Natural killer cell (primary cell): ENCODE data around the gene RIMBP3B. TPM values are rescaled to one million over a fixed set of nuclear protein-coding genes. Genes with fewer than 3 reads are reported as not detected.
"Not testable (repeated sequence)": the region's sequence is repeated elsewhere in the genome, so short reads cannot be mapped to it uniquely, and the experiment has no call there.

Source experiments
- ATAC-seq, 3 donors: fragments of 150-1000 bp in 2 of 3; fragments of 200-7000 bp in 1 of 3; cut with Tn5 transposase; 1 replicate in 1 of 3; 2 replicates in 2 of 3; pipeline ENCODE4 v1.10.0; 2021; ENCODE audit warnings: mild to moderate bottlenecking in 2 of 3, moderate library complexity in 2 of 3
- DNase-seq, 2 donors: peaks; one replicate each; pipeline versions ENCODE4 v3.0.0 to v3.0.0-alpha.2; 2013 to 2021; ENCODE audit warnings: mixed read lengths in 1 of 2
- H3K27ac ChIP-seq: one replicate; pipeline ENCODE4 v1.5.1; 2013; ENCODE audit warnings: mild to moderate bottlenecking, low read length
- H3K27me3 ChIP-seq: one replicate; pipeline ENCODE4 v1.6.1; 2013; ENCODE audit warnings: low read length; ENCODE audit not compliant: control insufficient read depth, insufficient read depth
- H3K36me3 ChIP-seq: one replicate; pipeline ENCODE4 v1.6.1; 2013; ENCODE audit warnings: low read length; ENCODE audit not compliant: control insufficient read depth, insufficient read depth
- H3K4me1 ChIP-seq: one replicate; pipeline ENCODE4 v1.6.1; 2013; ENCODE audit warnings: low read length; ENCODE audit not compliant: control insufficient read depth, insufficient read depth
- H3K4me3 ChIP-seq: one replicate; pipeline ENCODE4 v1.5.1; 2013; ENCODE audit warnings: low read length
- H3K9me3 ChIP-seq: one replicate; pipeline ENCODE4 v1.6.1; 2013; ENCODE audit warnings: low read length; ENCODE audit not compliant: control insufficient read depth, insufficient read depth
- H3K27ac Mint-ChIP-seq, 2 donors: one replicate each; pipeline ENCODE4 v1.8.0; 2022; ENCODE audit warnings: mild to moderate bottlenecking in 2 of 2, mixed read lengths in 2 of 2, moderate library complexity in 1 of 2
- H3K27me3 Mint-ChIP-seq, 2 donors: one replicate each; pipeline ENCODE4 v1.8.0; 2022; ENCODE audit warnings: low read depth in 2 of 2, mixed read lengths in 2 of 2
- H3K36me3 Mint-ChIP-seq: one replicate; pipeline ENCODE4 v1.8.0; 2022; ENCODE audit warnings: mixed read lengths
- H3K4me1 Mint-ChIP-seq, 2 donors: one replicate each; pipeline ENCODE4 v1.8.0; 2022; ENCODE audit warnings: mixed read lengths in 2 of 2
- H3K4me3 Mint-ChIP-seq: one replicate; pipeline ENCODE4 v1.8.0; 2022; ENCODE audit warnings: mild to moderate bottlenecking, moderate library complexity, mixed read lengths
- H3K9me3 Mint-ChIP-seq, 2 donors: one replicate each; pipeline ENCODE4 v1.8.0; 2022; ENCODE audit warnings: mixed read lengths in 2 of 2
- WGBS: methylation state at CpG from one replicate; pipeline ENCODE4 v1.1.7; 2013; ENCODE audit warnings: missing lambda C conversion rate; ENCODE audit not compliant: insufficient coverage; 5-methylcytosine and 5-hydroxymethylcytosine counted together
- intact Hi-C: fragments of 100-400 bp; cut with micrococcal nuclease; formaldehyde crosslinking; loops from one replicate; pipeline ENCODE4 v1.14.2; 2022
- total RNA-seq, 4 donors: library from RNA; stranded (reverse); fragments of 120-200 nt in 1 of 4; gene quantifications; one replicate each; pipeline versions ENCODE4 v1.2.3 to v1.2.4, GENCODE V29; 2013 to 2022

Gene RIMBP3B
- total RNA-seq, 3 donors from 2014 or later (not counting 1 experiment from before 2014, with no cell fraction given), result 0.14 to 0.70 TPM; not detected in 1

- H3K27ac Mint-ChIP-seq, H3K4me3 ChIP-seq, H3K27ac ChIP-seq, H3K27me3 Mint-ChIP-seq, H3K4me3 Mint-ChIP-seq, H3K9me3 Mint-ChIP-seq, H3K36me3 ChIP-seq, H3K27me3 ChIP-seq, intact Hi-C loops, H3K4me1 ChIP-seq, ATAC-seq, H3K4me1 Mint-ChIP-seq, DNase-seq, H3K36me3 Mint-ChIP-seq, H3K9me3 ChIP-seq: not testable (repeated sequence)
- no CpG with 5 or more reads among the region's 21 CpGs for WGBS
Measured at GRCh38 chr22:21401197-21401969, 17.8 kb downstream of the RIMBP3B start.

- H3K4me1 ChIP-seq, H3K27ac ChIP-seq, H3K4me3 Mint-ChIP-seq, H3K27me3 ChIP-seq, H3K36me3 Mint-ChIP-seq, H3K4me3 ChIP-seq, DNase-seq, H3K9me3 ChIP-seq, intact Hi-C loops, H3K27ac Mint-ChIP-seq, ATAC-seq, H3K4me1 Mint-ChIP-seq, H3K9me3 Mint-ChIP-seq, H3K27me3 Mint-ChIP-seq, H3K36me3 ChIP-seq: not testable (repeated sequence)
- no CpG with 5 or more reads among the region's 5 CpGs for WGBS
Measured at GRCh38 chr22:21402763-21403314, 19.3 kb downstream of the RIMBP3B start.

- H3K27ac Mint-ChIP-seq, result not testable (repeated sequence)
Measured at GRCh38 chr22:21407139-21407538, 23.6 kb downstream of the RIMBP3B start.

GRCh38 chr22:21407792-21408191 lies 24.2 kb downstream of the RIMBP3B start:
- H3K4me1 ChIP-seq, H3K4me3 Mint-ChIP-seq, ATAC-seq, DNase-seq, H3K36me3 ChIP-seq, intact Hi-C loops, H3K27me3 ChIP-seq, H3K27me3 Mint-ChIP-seq, H3K27ac ChIP-seq, H3K9me3 Mint-ChIP-seq, H3K9me3 ChIP-seq, H3K4me1 Mint-ChIP-seq, H3K4me3 ChIP-seq, H3K27ac Mint-ChIP-seq, H3K36me3 Mint-ChIP-seq: not testable (repeated sequence)
- no CpG with 5 or more reads among the region's 4 CpGs for WGBS

More at GRCh38 chr22:21407139-21407538, 23.6 kb downstream of the RIMBP3B start:
- H3K27ac ChIP-seq, H3K27me3 Mint-ChIP-seq, H3K4me1 Mint-ChIP-seq, H3K4me3 ChIP-seq, DNase-seq, H3K36me3 ChIP-seq, H3K9me3 Mint-ChIP-seq, intact Hi-C loops, H3K27me3 ChIP-seq, H3K4me3 Mint-ChIP-seq, H3K9me3 ChIP-seq, H3K4me1 ChIP-seq, H3K36me3 Mint-ChIP-seq: not testable (repeated sequence)
- peak in 1 of 3 donors; percentile 14 for ATAC-seq
- no CpG with 5 or more reads among the region's 1 CpG for WGBS

- H3K4me3 Mint-ChIP-seq, intact Hi-C loops, H3K36me3 ChIP-seq, H3K9me3 ChIP-seq, H3K4me1 Mint-ChIP-seq, H3K4me3 ChIP-seq, H3K4me1 ChIP-seq, DNase-seq, H3K27ac ChIP-seq, H3K27me3 Mint-ChIP-seq, H3K9me3 Mint-ChIP-seq, H3K27me3 ChIP-seq, ATAC-seq, H3K27ac Mint-ChIP-seq, H3K36me3 Mint-ChIP-seq: not testable (repeated sequence)
- WGBS, result 56% methylated on average over 3 of the region's 25 CpGs
Measured at GRCh38 chr22:21416375-21416774, 32.8 kb downstream of the RIMBP3B start.

DNA sequence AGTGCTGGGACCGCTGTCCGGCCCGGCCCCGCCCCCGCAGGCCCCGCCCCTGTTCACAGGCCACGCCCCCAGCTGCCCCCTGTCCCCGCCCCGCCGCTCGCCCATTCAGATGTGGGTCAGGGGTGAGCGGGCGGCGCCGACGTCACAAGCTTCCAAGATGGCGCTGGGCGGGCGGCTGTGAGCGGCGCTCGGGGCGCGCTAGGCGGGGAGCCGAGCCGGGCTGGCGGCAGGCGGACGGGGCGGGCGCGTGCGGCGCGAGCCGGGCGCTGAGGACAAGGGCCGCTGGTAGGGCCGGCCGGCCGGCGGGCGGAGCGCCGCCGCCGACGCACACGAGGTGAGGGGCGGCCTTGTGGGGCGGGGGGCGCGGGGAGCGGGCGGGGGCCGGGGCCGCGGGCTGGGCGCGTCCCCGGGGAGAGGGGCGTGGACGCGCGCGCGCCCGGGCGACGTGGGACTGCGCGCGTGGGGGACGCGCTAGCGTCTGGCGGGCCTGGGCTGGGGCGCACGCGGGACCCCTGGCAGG lies 33.7 kb downstream of the RIMBP3B start, which contains the start of gene HIC2:
Gene HIC2 (plus strand): TSS at position 145 of the 520 bp plus-strand sequence. CDS start 25,461 bp downstream, outside the sequence.
- H3K4me1 Mint-ChIP-seq, result not testable (repeated sequence)

GRCh38 chr22:21417853-21418252 lies 34.3 kb downstream of the RIMBP3B start:
- H3K9me3 ChIP-seq, DNase-seq, H3K4me1 ChIP-seq, H3K36me3 ChIP-seq, H3K4me1 Mint-ChIP-seq, H3K9me3 Mint-ChIP-seq, H3K27ac ChIP-seq, H3K36me3 Mint-ChIP-seq, intact Hi-C loops, H3K27ac Mint-ChIP-seq, H3K27me3 Mint-ChIP-seq, H3K27me3 ChIP-seq, H3K4me3 ChIP-seq: not testable (repeated sequence)
- peak in 2 of 3 donors; percentile 1 to 11 for ATAC-seq
- peak overlapping the region; percentile 25 for H3K4me3 Mint-ChIP-seq
- WGBS, result 0% methylated on average over 12 of the region's 33 CpGs

More for the DNA sequence above, 33.7 kb downstream of the RIMBP3B start, which contains the start of gene HIC2:
- H3K27ac Mint-ChIP-seq, H3K9me3 Mint-ChIP-seq, H3K4me1 ChIP-seq, H3K4me3 ChIP-seq, H3K9me3 ChIP-seq, H3K27ac ChIP-seq, H3K27me3 Mint-ChIP-seq, H3K36me3 ChIP-seq, intact Hi-C loops, H3K27me3 ChIP-seq, H3K36me3 Mint-ChIP-seq: not testable (repeated sequence)
- ATAC-seq (peak; percentile 89 to 96 (median 91)), DNase-seq (peak in 1 of 2 donors; percentile 45)
- no CpG with 5 or more reads among the region's 81 CpGs for WGBS
- peak within 1 kb of the TSS; percentile 25 for H3K4me3 Mint-ChIP-seq
